Stimulated activated CD8-positive, alpha-beta memory T cell treated with anti-CD3 and anti-CD28 coated beads, Interleukin-7, amount 100 ng/mL, for 48 hours (primary cell): Measurements from ENCODE around the gene GLRB.
"Not testable (repeated sequence)": the region's sequence is repeated elsewhere in the genome, so short reads cannot be mapped to it uniquely, and the experiment has no call there.

Source experiments
- DNase-seq, 2 donors: peaks; one replicate each; pipeline ENCODE4 v3.0.0-alpha.2; 2020; ENCODE audit warnings: low read depth in 1 of 2; ENCODE audit errors: extremely low read depth in 1 of 2

Gene GLRB

GRCh38 chr4:157075811-157076577 lies at the start of gene GLRB:
Gene GLRB, plus strand, starts transcription at chr4:157076150. Its CDS starts 1,875 bp downstream, at chr4:157078025.
- no peak for DNase-seq

- no peak for DNase-seq
Measured at GRCh38 chr4:157035471-157035870, 40.5 kb upstream of the GLRB start.

GRCh38 chr4:157040405-157040804 lies 35.5 kb upstream of the GLRB start:
- no peak for DNase-seq

- DNase-seq: no peak
Measured at GRCh38 chr4:157043131-157043530, 32.8 kb upstream of the GLRB start.

- DNase-seq: no peak
Measured at GRCh38 chr4:157045507-157046127, 30.3 kb upstream of the GLRB start.

- no peak for DNase-seq
Measured at GRCh38 chr4:157048248-157048647, 27.7 kb upstream of the GLRB start.

GRCh38 chr4:157050561-157050960 lies 25.4 kb upstream of the GLRB start:
- no peak for DNase-seq

- DNase-seq: no peak
Measured at GRCh38 chr4:157052429-157053040, 23.4 kb upstream of the GLRB start.

GRCh38 chr4:157057218-157057617 lies 18.7 kb upstream of the GLRB start:
- DNase-seq: no peak

GRCh38 chr4:157058899-157059298 lies 17.1 kb upstream of the GLRB start:
- not testable (repeated sequence) for DNase-seq

- no peak for DNase-seq
Measured at GRCh38 chr4:157072002-157072401, 3.9 kb upstream of the GLRB start.

- DNase-seq: no peak
Measured at GRCh38 chr4:157075401-157075800, 549 bp upstream of the GLRB start.

GRCh38 chr4:157076578-157076947 lies 613 bp downstream of the GLRB start:
- DNase-seq: no peak

GRCh38 chr4:157079441-157079840 lies 3.5 kb downstream of the GLRB start:
- DNase-seq: no peak

GRCh38 chr4:157080605-157081004 lies 4.7 kb downstream of the GLRB start:
- DNase-seq: no peak

- DNase-seq: no peak
Measured at GRCh38 chr4:157095716-157096115, 19.8 kb downstream of the GLRB start.

- no peak for DNase-seq
Measured at GRCh38 chr4:157096439-157096838, 20.5 kb downstream of the GLRB start.

- DNase-seq: no peak
Measured at GRCh38 chr4:157099506-157099905, 23.6 kb downstream of the GLRB start.

GRCh38 chr4:157104541-157104940 lies 28.6 kb downstream of the GLRB start:
- DNase-seq: no peak

- DNase-seq: no peak
Measured at GRCh38 chr4:157114671-157115070, 38.7 kb downstream of the GLRB start.

- DNase-seq: no peak
Measured at GRCh38 chr4:157115613-157116335, 39.8 kb downstream of the GLRB start.
